ENCODE results near the gene ABCB8. TPM values are rescaled to one million over a fixed set of nuclear protein-coding genes. Genes with fewer than 3 reads are reported as not detected.

The ABCB8 gene
- polyA plus RNA-seq, 1 of the 3 experiments (the other 2 are of a cell fraction) = 36.0 TPM

DNA sequence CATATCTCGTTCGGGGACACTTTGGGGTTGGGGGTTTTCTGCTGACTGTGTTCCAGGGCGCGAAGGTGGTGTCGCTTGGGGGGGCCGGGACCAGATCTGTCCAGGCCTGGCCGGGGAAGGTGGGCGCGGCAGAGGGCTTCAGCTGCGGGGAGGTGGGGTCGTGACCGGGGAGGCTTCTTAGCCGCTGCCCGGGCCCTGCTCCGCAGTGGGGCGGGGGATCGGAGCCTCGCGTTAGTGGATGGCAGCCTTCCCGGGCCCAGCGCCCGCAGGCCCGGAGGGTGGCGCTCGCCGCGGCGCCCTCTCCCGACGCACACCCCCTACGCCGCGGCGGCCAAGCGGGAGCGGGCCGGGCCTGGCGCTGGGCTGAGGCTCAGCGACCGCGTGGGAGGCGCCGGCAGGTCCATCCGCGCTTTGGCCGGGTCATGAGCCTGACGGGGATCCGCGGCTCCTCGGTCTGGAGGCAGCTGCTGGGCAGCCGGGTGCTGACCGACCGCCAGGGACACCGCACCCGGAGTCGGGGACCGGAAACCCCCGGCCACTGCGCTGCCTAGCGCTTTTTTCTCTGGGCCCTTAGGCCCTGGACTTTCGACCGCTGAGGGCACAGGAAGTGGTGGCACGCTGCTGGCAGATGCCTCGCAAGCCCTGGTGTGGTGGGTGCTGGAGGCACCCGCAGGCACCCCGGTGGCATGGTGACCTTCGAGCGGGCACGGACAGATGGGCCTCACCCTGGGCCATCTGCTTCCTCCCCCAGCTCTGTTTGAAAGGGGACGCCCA, 59.2 kb downstream of the ABCB8 start (continued):
- TF ChIP-seq, protein P1, sequence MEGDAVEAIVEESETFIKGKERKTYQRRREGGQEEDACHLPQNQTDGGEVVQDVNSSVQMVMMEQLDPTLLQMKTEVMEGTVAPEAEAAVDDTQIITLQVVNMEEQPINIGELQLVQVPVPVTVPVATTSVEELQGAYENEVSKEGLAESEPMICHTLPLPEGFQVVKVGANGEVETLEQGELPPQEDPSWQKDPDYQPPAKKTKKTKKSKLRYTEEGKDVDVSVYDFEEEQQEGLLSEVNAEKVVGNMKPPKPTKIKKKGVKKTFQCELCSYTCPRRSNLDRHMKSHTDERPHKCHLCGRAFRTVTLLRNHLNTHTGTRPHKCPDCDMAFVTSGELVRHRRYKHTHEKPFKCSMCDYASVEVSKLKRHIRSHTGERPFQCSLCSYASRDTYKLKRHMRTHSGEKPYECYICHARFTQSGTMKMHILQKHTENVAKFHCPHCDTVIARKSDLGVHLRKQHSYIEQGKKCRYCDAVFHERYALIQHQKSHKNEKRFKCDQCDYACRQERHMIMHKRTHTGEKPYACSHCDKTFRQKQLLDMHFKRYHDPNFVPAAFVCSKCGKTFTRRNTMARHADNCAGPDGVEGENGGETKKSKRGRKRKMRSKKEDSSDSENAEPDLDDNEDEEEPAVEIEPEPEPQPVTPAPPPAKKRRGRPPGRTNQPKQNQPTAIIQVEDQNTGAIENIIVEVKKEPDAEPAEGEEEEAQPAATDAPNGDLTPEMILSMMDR (IDR thresholded peaks at IDR 0.05) = peak; percentile 56
- TF ChIP-seq, protein P2, sequence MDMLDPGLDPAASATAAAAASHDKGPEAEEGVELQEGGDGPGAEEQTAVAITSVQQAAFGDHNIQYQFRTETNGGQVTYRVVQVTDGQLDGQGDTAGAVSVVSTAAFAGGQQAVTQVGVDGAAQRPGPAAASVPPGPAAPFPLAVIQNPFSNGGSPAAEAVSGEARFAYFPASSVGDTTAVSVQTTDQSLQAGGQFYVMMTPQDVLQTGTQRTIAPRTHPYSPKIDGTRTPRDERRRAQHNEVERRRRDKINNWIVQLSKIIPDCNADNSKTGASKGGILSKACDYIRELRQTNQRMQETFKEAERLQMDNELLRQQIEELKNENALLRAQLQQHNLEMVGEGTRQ (IDR thresholded peaks at IDR 0.05; ENCODE audit: borderline replicate concordance, low read depth, low read length) = no peak
- TF ChIP-seq JUND (IDR thresholded peaks at IDR 0.05) (no peak), RFX5 (IDR thresholded peaks at IDR 0.05; ENCODE audit: low read length) (no peak)
- TF ChIP-seq, protein P3, sequence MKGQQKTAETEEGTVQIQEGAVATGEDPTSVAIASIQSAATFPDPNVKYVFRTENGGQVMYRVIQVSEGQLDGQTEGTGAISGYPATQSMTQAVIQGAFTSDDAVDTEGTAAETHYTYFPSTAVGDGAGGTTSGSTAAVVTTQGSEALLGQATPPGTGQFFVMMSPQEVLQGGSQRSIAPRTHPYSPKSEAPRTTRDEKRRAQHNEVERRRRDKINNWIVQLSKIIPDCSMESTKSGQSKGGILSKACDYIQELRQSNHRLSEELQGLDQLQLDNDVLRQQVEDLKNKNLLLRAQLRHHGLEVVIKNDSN (IDR thresholded peaks at IDR 0.05; ENCODE audit: borderline replicate concordance, low read depth) = no peak

DNA sequence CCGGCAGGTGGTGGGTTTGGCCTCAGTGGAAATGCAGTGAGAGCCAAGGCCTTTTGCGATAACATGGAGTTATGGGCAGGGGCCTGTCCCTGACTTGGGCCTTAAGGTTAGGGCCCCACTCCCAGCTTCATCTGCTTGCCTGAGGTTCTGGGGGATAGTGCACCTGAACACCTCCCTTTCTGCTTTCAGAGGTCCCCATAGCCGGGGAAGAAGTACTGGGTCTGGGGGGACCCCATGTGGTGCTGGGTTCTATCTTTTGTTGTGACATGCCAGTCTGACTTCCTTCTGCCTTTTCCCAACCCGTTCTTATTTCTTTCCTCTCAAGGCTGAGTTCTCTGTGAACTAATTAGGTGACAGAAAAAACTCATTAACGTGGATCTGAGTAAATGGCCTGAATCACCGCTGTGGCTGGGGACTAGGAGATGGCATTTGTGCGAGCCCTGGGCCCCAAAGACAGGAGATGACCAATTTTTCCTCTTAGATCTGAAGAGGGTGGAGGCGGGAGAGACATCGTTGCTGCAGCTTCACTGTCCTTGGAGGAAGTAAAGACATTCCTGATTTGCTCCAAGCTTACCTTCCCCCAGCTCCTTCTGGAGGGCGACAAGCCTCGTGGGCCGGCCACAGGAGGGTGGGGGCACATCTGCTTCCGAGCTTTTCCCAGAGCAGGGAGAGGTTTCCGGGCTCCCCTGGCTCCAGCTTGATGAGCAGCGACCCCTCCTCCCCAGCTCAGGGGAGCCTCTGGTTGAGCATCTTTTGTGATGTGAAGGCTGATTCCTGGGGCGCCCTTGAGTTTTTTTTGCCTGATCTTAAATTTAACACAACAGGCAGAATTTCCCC, 60.0 kb downstream of the ABCB8 start:
- H3F3A ChIP-seq (replicated peaks; ENCODE audit: insufficient read depth) = peaks cover 20% of the 10 kb centered on the region
- no peaks in the 10 kb centered on the region for H3K9me3 ChIP-seq
- no peak for DNase-seq
- H3K4me2 ChIP-seq = peak overlapping the region; percentile 99
- peak overlapping the region; percentile 58 to 87 for H3K27ac ChIP-seq (ENCODE audit: low read depth in 2 of 2, low read length in 1 of 2)
- peaks cover 0 to 11% of the 10 kb centered on the region in 2 experiments for H3K36me3 ChIP-seq (replicated peaks in 1 of 2; ENCODE audit: control insufficient read depth in 1 of 2, insufficient read depth in 2 of 2, low read length in 1 of 2)
- TF ChIP-seq FOXJ3 (CRISPR knock-in tag; IDR thresholded peaks at IDR 0.05) (no peak; the same call in 1 of the 2 replicates), RAD21 (IDR thresholded peaks at IDR 0.05; ENCODE audit: low read length) (peak; percentile 21; the same call in 1 of the 2 replicates), NFIC (IDR thresholded peaks at IDR 0.05; ENCODE audit: borderline replicate concordance) (no peak), EP300 (IDR thresholded peaks at IDR 0.05; ENCODE audit: borderline replicate concordance in 1 of 2, low read depth in 1 of 2, low read length in 1 of 2) (no peak), SMC3 (IDR thresholded peaks at IDR 0.05; ENCODE audit: low read depth, low read length) (0 out of 2 replicates have a peak, but pooled peaks have one; percentile 12), FOSL2 (IDR thresholded peaks at IDR 0.05; ENCODE audit: borderline replicate concordance, low read depth) (no peak), TEAD4 (IDR thresholded peaks at IDR 0.05; ENCODE audit: borderline replicate concordance, insufficient read depth) (no peak), POLR2AphosphoS5 (IDR thresholded peaks at IDR 0.05; ENCODE audit: low read depth, low read length) (no peak), NRF1 (IDR thresholded peaks at IDR 0.05; ENCODE audit: low read depth, low read length) (no peak), CHD2 (IDR thresholded peaks at IDR 0.05; ENCODE audit: low read length, partially characterized antibody) (no peak), RXRA (IDR thresholded peaks at IDR 0.05; ENCODE audit: borderline replicate concordance, low read depth) (no peak), JUND (IDR thresholded peaks at IDR 0.05) (no peak), TAF1 (IDR thresholded peaks at IDR 0.05; ENCODE audit: borderline replicate concordance, low read depth, low read length) (no peak)
- TF ChIP-seq, protein P4, sequence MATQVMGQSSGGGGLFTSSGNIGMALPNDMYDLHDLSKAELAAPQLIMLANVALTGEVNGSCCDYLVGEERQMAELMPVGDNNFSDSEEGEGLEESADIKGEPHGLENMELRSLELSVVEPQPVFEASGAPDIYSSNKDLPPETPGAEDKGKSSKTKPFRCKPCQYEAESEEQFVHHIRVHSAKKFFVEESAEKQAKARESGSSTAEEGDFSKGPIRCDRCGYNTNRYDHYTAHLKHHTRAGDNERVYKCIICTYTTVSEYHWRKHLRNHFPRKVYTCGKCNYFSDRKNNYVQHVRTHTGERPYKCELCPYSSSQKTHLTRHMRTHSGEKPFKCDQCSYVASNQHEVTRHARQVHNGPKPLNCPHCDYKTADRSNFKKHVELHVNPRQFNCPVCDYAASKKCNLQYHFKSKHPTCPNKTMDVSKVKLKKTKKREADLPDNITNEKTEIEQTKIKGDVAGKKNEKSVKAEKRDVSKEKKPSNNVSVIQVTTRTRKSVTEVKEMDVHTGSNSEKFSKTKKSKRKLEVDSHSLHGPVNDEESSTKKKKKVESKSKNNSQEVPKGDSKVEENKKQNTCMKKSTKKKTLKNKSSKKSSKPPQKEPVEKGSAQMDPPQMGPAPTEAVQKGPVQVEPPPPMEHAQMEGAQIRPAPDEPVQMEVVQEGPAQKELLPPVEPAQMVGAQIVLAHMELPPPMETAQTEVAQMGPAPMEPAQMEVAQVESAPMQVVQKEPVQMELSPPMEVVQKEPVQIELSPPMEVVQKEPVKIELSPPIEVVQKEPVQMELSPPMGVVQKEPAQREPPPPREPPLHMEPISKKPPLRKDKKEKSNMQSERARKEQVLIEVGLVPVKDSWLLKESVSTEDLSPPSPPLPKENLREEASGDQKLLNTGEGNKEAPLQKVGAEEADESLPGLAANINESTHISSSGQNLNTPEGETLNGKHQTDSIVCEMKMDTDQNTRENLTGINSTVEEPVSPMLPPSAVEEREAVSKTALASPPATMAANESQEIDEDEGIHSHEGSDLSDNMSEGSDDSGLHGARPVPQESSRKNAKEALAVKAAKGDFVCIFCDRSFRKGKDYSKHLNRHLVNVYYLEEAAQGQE (IDR thresholded peaks at IDR 0.05; ENCODE audit: low read depth, low read length) = no peak
- peak overlapping the region; percentile 88 for H3K9ac ChIP-seq
- no peak overlapping the region for H2AFZ ChIP-seq (ENCODE audit: low read depth)
- H3K79me2 ChIP-seq (ENCODE audit: insufficient read depth) = peaks cover 65% of the 10 kb centered on the region
- ChIA-PET CTCF (interaction anchor here (0.6 to 21.3 kb wide), 26 partner anchors 8 to 641 kb away, joined by 3 to 474 read pairs (median 4); partner anchors contain the start of gene ABCB8), POLR2A (interaction anchor here (0.6 to 1.3 kb wide), 3 partner anchors 74 to 139 kb away, joined by 3 to 4 read pairs (median 3); partner anchors contain the start of gene ABCF2)
- no peaks in the 10 kb centered on the region for H3K9me2 ChIP-seq
- no peaks in the 10 kb centered on the region for H3K27me3 ChIP-seq (ENCODE audit: insufficient read depth)
- peaks cover 21 to 39% of the 10 kb centered on the region in 2 experiments for H3K4me1 ChIP-seq (ENCODE audit: control insufficient read depth in 1 of 2, insufficient read depth in 2 of 2, low read depth in 1 of 2, low read length in 1 of 2)
- 40% methylated on average over 12 of the region's 16 CpGs for WGBS (ENCODE audit: low lambda C conversion rate)
- H3K4me3 ChIP-seq (ENCODE audit: low read depth in 2 of 2, low read length in 1 of 2) = peak overlapping the region; percentile 90 to 100
- peaks cover 58% of the 10 kb centered on the region for H4K20me1 ChIP-seq (ENCODE audit: insufficient read depth)

Measured in SK-N-SH (cell line).